SK-N-SH treated with all-trans-retinoic acid at 6 μM for 48 hours (cell line): ENCODE measurements around the gene SCYGR4.

Experiments used
- ATAC-seq: fragments of 200-7000 bp; cut with Tn5 transposase; 3 replicates; pipeline ENCODE4 v1.9.1; 2020; ENCODE audit warnings: mild to moderate bottlenecking, moderate library complexity
- BACH2 ChIP-seq: fragments of 250-450 bp; sonication (Bioruptor Pico); IDR thresholded peaks from 2 replicates; pipeline ENCODE4 v1.9.0; 2021; ENCODE audit warnings: mild to moderate bottlenecking, borderline replicate concordance
- CREB5 ChIP-seq: fragments of 250-450 bp; sonication (Bioruptor Pico); IDR thresholded peaks from 2 replicates; pipeline ENCODE4 v1.5.1; 2020; ENCODE audit warnings: low read depth, mild to moderate bottlenecking, moderate library complexity
- CSDC2 ChIP-seq: fragments of 250-450 bp; sonication (Bioruptor Pico); IDR thresholded peaks from 2 replicates; pipeline ENCODE4 v1.5.0; 2020; ENCODE audit warnings: mild to moderate bottlenecking, moderate library complexity
- CSRNP3 ChIP-seq: fragments of 250-450 bp; sonication (Bioruptor Pico); IDR thresholded peaks from 2 replicates; pipeline ENCODE4 v1.5.1; 2021; ENCODE audit warnings: mild to moderate bottlenecking, moderate library complexity
- ESRRG ChIP-seq: fragments of 250-450 bp; sonication (Bioruptor Pico); IDR thresholded peaks from 2 replicates; pipeline ENCODE4 v1.6.1; 2021; ENCODE audit warnings: mild to moderate bottlenecking
- GLIS3 ChIP-seq: fragments of 250-450 bp; sonication (Bioruptor Pico); IDR thresholded peaks from 2 replicates; pipeline ENCODE4 v1.5.0; 2020; ENCODE audit warnings: mild to moderate bottlenecking, moderate library complexity
- ISL1 ChIP-seq: fragments of 250-450 bp; sonication (Bioruptor Pico); IDR thresholded peaks from 2 replicates; pipeline ENCODE4 v2.1.2; 2022; ENCODE audit warnings: mild to moderate bottlenecking, moderate library complexity
- OSR1 ChIP-seq: fragments of 250-450 bp; sonication (Bioruptor Pico); IDR thresholded peaks from 2 replicates; pipeline ENCODE4 v1.8.0; 2022; ENCODE audit warnings: moderate library complexity, mild to moderate bottlenecking, inconsistent platforms
- PATZ1 ChIP-seq: fragments of 250-450 bp; sonication (Bioruptor Pico); IDR thresholded peaks from 2 replicates; pipeline ENCODE4 v1.8.0; 2020; ENCODE audit warnings: mild to moderate bottlenecking, moderate library complexity, borderline replicate concordance
- PPARA ChIP-seq: fragments of 250-450 bp; sonication (Bioruptor Pico); IDR thresholded peaks from 2 replicates; pipeline ENCODE4 v1.5.0; 2020; ENCODE audit warnings: mild to moderate bottlenecking, borderline replicate concordance
- RARB ChIP-seq: fragments of 250-450 bp; sonication (Bioruptor Pico); IDR thresholded peaks from 2 replicates; pipeline ENCODE4 v1.8.0; 2021; ENCODE audit warnings: mild to moderate bottlenecking, moderate library complexity
- SNAI2 ChIP-seq: fragments of 250-450 bp; sonication (Bioruptor Pico); IDR thresholded peaks from 2 replicates; pipeline ENCODE4 v1.5.0; 2020; ENCODE audit warnings: mild to moderate bottlenecking, moderate library complexity
- TCF4 ChIP-seq: fragments of 250-450 bp; sonication (Bioruptor Pico); IDR thresholded peaks from 2 replicates; pipeline ENCODE4 v1.8.0; 2021; ENCODE audit warnings: mild to moderate bottlenecking, moderate library complexity, borderline replicate concordance
- TOX ChIP-seq: fragments of 250-450 bp; sonication (Bioruptor Pico); IDR thresholded peaks from 2 replicates; pipeline ENCODE4 v1.8.0; 2021; ENCODE audit warnings: mild to moderate bottlenecking, moderate library complexity, borderline replicate concordance
- TSHZ2 ChIP-seq: fragments of 250-450 bp; sonication (Bioruptor Pico); IDR thresholded peaks from 2 replicates; pipeline ENCODE4 v1.5.0; 2020; ENCODE audit warnings: mild to moderate bottlenecking, moderate library complexity
- ZC3H10 ChIP-seq: fragments of 250-450 bp; sonication (Bioruptor Pico); IDR thresholded peaks from 2 replicates; pipeline ENCODE4 v1.5.1; 2021; ENCODE audit warnings: mild to moderate bottlenecking, moderate library complexity
- ZFP3 ChIP-seq: fragments of 250-450 bp; sonication (Bioruptor Pico); IDR thresholded peaks from 2 replicates; pipeline ENCODE4 v1.5.0; 2020; ENCODE audit warnings: mild to moderate bottlenecking, moderate library complexity
- ZFP30 ChIP-seq: fragments of 450-650 bp; formaldehyde crosslinking; IDR thresholded peaks from 2 replicates; pipeline ENCODE4 v1.5.0; 2022; ENCODE audit warnings: mild to moderate bottlenecking, moderate library complexity
- ZNF565 ChIP-seq: fragments of 450-650 bp; formaldehyde crosslinking; conservative IDR thresholded peaks from 2 replicates; pipeline ENCODE4 v1.5.0; 2020; ENCODE audit warnings: low read depth, mild to moderate bottlenecking, moderate library complexity
- ZNF70 ChIP-seq: fragments of 450-650 bp; formaldehyde crosslinking; IDR thresholded peaks from 2 replicates; pipeline ENCODE4 v1.5.0; 2020; ENCODE audit warnings: mild to moderate bottlenecking, moderate library complexity
- ZNF8 ChIP-seq: fragments of 450-650 bp; formaldehyde crosslinking; IDR thresholded peaks from 2 replicates; pipeline ENCODE4 v1.5.0; 2020; ENCODE audit warnings: mild to moderate bottlenecking, moderate library complexity

The SCYGR4 gene

GRCh38 chr2:227642656-227643055 is 25.4 kb downstream of the SCYGR4 start:
- no peak for ATAC-seq
- no peak for TF ChIP-seq CSDC2 (CRISPR knock-in tag)
- no peak for TF ChIP-seq CREB5 (CRISPR knock-in tag)
- TF ChIP-seq CSRNP3: no peak
- TF ChIP-seq SNAI2 (CRISPR knock-in tag): no peak
- no peak for TF ChIP-seq TOX (CRISPR knock-in tag)
- no peak for TF ChIP-seq OSR1 (CRISPR knock-in tag)
- TF ChIP-seq BACH2 (CRISPR knock-in tag): no peak

GRCh38 chr2:227643990-227644551 is 26.8 kb downstream of the SCYGR4 start:
- no peak for ATAC-seq
- TF ChIP-seq TOX (CRISPR knock-in tag) (no peak), ISL1 (no peak), ZNF70 (CRISPR knock-in tag) (no peak), CSDC2 (CRISPR knock-in tag) (no peak)

- no peak for ATAC-seq
- TF ChIP-seq ZFP30 (CRISPR knock-in tag) (no peak), CSDC2 (CRISPR knock-in tag) (no peak), ISL1 (no peak), GLIS3 (CRISPR knock-in tag) (no peak), ZNF565 (CRISPR knock-in tag) (no peak), ESRRG (no peak), ZNF8 (CRISPR knock-in tag) (no peak), SNAI2 (CRISPR knock-in tag) (no peak), TCF4 (CRISPR knock-in tag) (no peak), BACH2 (CRISPR knock-in tag) (no peak), TSHZ2 (CRISPR knock-in tag) (no peak), RARB (CRISPR knock-in tag) (no peak)
These were observed 36.1 kb downstream of the SCYGR4 start for GRCh38 chr2:227653419-227653818.

GRCh38 chr2:227654426-227654825 is 37.1 kb downstream of the SCYGR4 start:
- no peak for ATAC-seq
- TF ChIP-seq GLIS3 (CRISPR knock-in tag) (no peak), ZNF70 (CRISPR knock-in tag) (no peak), TCF4 (CRISPR knock-in tag) (no peak), CREB5 (CRISPR knock-in tag) (no peak), PATZ1 (no peak), ESRRG (no peak), PPARA (no peak), TOX (CRISPR knock-in tag) (no peak), ZNF8 (CRISPR knock-in tag) (no peak), ISL1 (no peak), ZFP3 (CRISPR knock-in tag) (no peak), ZC3H10 (CRISPR knock-in tag) (no peak), BACH2 (CRISPR knock-in tag) (no peak)
